ENCODE measurements around the gene GGPS1.

DNA sequence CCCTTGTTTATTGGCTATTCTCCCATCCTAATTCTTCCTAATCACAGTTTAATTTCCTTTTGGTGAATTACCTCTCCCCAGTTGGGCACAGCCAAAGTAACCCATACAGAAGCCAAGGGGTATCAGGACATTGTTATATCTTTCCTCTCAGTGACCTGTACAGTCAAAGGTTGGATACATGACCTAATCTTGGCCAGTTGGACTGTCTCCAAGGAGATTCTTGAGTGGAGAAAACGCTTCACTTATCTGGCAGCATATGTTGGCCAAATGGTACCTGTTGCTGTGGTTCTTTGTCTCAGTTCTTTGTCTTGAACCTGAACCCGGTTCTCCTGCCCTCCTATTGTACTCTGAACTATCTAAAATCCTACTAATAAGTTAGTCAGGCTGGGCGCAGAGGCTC lies 23.5 kb downstream of the GGPS1 start:
- TF ChIP-seq CTCF (IDR thresholded peaks at IDR 0.05) (no peak), POLR2A (IDR thresholded peaks at IDR 0.05) (no peak), POLR2AphosphoS5 (IDR thresholded peaks at IDR 0.05; ENCODE audit: insufficient read depth in 1 of 2, low read depth in 1 of 2) (no peak)

Data from vagina (tissue), 2 donors.